DOHH2 (cell line): ENCODE data around the gene ZNF789.
"Not testable (repeated sequence)": the region's sequence is repeated elsewhere in the genome, so short reads cannot be mapped to it uniquely, and the experiment has no call there.

ENCODE experiments used
- H3F3A ChIP-seq: fragments of 200-600 bp; sonication (generic), shearing (Covaris generic); 2 replicates; pipeline ENCODE4 v1.6.0; 2016; ENCODE audit warnings: antibody characterized with exemption, mild to moderate bottlenecking; ENCODE audit not compliant: control insufficient read depth, insufficient read depth
- H3K27ac ChIP-seq: fragments of 200-600 bp; sonication (generic); 2 replicates; pipeline ENCODE4 v1.5.1; 2014; ENCODE audit warnings: low read depth, mild to moderate bottlenecking, low read length, moderate library complexity
- H3K27me3 ChIP-seq: fragments of 200-600 bp; sonication (generic); 2 replicates; pipeline ENCODE4 v1.6.1; 2014; ENCODE audit warnings: mild to moderate bottlenecking, low read length, mixed read lengths; ENCODE audit not compliant: control insufficient read depth
- H3K36me3 ChIP-seq: fragments of 200-600 bp; sonication (generic); 2 replicates; pipeline ENCODE4 v1.6.1; 2014; ENCODE audit warnings: mild to moderate bottlenecking, low read length, moderate library complexity, mixed read lengths; ENCODE audit not compliant: control insufficient read depth
- H3K4me1 ChIP-seq: fragments of 200-600 bp; sonication (generic); 2 replicates; pipeline ENCODE4 v1.6.1; 2014; ENCODE audit warnings: mild to moderate bottlenecking, low read length, mixed read lengths; ENCODE audit not compliant: control insufficient read depth
- H3K4me2 ChIP-seq: fragments of 200-600 bp; sonication (generic); 2 replicates; pipeline ENCODE4 v1.6.0; 2014; ENCODE audit warnings: mild to moderate bottlenecking, low read length, moderate library complexity
- H3K4me3 ChIP-seq: fragments of 200-600 bp; sonication (generic); 2 replicates; pipeline ENCODE4 v1.5.1; 2014; ENCODE audit warnings: mild to moderate bottlenecking, low read length, mixed read lengths
- H3K79me2 ChIP-seq: fragments of 200-600 bp; sonication (generic); 2 replicates; pipeline ENCODE4 v1.6.1; 2014; ENCODE audit warnings: mild to moderate bottlenecking, low read length, mixed read lengths; ENCODE audit not compliant: control insufficient read depth
- H3K9me2 ChIP-seq: fragments of 200-600 bp; sonication (generic); replicated peaks from 2 replicates; pipeline ENCODE4 v1.6.1; 2014; ENCODE audit warnings: mild to moderate bottlenecking, low read length, mixed read lengths; ENCODE audit not compliant: control insufficient read depth
- H3K9me3 ChIP-seq: fragments of 200-600 bp; sonication (generic); 2 replicates; pipeline ENCODE4 v1.6.1; 2014; ENCODE audit warnings: antibody characterized with exemption, low read length, mixed read lengths; ENCODE audit not compliant: control insufficient read depth, insufficient read depth
- H4K20me1 ChIP-seq: fragments of 200-600 bp; sonication (generic); 2 replicates; pipeline ENCODE4 v1.6.0; 2014; ENCODE audit warnings: low read depth, mild to moderate bottlenecking, antibody characterized with exemption, low read length, moderate library complexity; ENCODE audit not compliant: control insufficient read depth, insufficient read depth
- EZH2phosphoT487 ChIP-seq: fragments of 200-600 bp; sonication (generic); IDR thresholded peaks from 2 replicates; pipeline ENCODE4 v1.6.1; 2017; ENCODE audit warnings: borderline replicate concordance, mild to moderate bottlenecking, antibody characterized with exemption, low read length, moderate library complexity, mixed read lengths
- TF ChIP-seq, protein P1 (sequence below): fragments of 200-600 bp; sonication (generic); IDR thresholded peaks from one replicate; pipeline ENCODE4 v1.5.1; 2014; ENCODE audit warnings: antibody characterized with exemption, mild to moderate bottlenecking, low read depth, low read length; ENCODE audit not compliant: poor library complexity, severe bottlenecking

The ZNF789 gene

DNA sequence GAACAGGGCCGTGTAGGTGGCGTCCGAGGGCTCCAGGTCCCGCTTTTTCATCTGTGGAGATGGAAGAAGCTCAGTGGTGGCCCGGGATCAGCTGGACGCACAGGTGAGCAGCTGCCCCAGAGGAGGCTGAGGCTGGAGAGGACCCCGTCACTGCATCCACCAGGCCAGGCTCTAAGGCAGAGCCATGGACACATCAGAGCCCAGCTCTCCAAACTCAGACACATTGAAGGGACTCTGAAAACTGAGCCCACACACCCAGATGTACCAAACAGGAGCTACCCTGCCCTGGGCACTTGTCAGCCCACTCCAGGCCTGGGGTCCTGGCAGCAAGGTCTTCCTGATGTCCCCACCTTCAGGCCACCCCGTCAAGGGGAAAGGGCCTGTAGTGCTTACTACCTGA, 42.9 kb upstream of the ZNF789 start:
- Histone ChIP-seq H3K4me3 (no peak overlapping the region), H3K27ac (no peak overlapping the region), H3K36me3 (peaks cover 63% of the 10 kb centered on the region), H3K4me2 (no peak overlapping the region), H3F3A (no peaks in the 10 kb centered on the region), H3K9me3 (no peaks in the 10 kb centered on the region), H3K27me3 (no peaks in the 10 kb centered on the region), H3K9me2 (no peaks in the 10 kb centered on the region), H3K79me2 (0 out of 2 replicates have a peak, but pooled peaks cover 2% of the 10 kb centered on the region), H3K4me1 (no peaks in the 10 kb centered on the region), H4K20me1 (0 out of 2 replicates have a peak, but pooled peaks cover 3% of the 10 kb centered on the region)
- TF ChIP-seq EZH2phosphoT487 = no peak
- TF ChIP-seq, protein P1, sequence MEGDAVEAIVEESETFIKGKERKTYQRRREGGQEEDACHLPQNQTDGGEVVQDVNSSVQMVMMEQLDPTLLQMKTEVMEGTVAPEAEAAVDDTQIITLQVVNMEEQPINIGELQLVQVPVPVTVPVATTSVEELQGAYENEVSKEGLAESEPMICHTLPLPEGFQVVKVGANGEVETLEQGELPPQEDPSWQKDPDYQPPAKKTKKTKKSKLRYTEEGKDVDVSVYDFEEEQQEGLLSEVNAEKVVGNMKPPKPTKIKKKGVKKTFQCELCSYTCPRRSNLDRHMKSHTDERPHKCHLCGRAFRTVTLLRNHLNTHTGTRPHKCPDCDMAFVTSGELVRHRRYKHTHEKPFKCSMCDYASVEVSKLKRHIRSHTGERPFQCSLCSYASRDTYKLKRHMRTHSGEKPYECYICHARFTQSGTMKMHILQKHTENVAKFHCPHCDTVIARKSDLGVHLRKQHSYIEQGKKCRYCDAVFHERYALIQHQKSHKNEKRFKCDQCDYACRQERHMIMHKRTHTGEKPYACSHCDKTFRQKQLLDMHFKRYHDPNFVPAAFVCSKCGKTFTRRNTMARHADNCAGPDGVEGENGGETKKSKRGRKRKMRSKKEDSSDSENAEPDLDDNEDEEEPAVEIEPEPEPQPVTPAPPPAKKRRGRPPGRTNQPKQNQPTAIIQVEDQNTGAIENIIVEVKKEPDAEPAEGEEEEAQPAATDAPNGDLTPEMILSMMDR = no peak

DNA sequence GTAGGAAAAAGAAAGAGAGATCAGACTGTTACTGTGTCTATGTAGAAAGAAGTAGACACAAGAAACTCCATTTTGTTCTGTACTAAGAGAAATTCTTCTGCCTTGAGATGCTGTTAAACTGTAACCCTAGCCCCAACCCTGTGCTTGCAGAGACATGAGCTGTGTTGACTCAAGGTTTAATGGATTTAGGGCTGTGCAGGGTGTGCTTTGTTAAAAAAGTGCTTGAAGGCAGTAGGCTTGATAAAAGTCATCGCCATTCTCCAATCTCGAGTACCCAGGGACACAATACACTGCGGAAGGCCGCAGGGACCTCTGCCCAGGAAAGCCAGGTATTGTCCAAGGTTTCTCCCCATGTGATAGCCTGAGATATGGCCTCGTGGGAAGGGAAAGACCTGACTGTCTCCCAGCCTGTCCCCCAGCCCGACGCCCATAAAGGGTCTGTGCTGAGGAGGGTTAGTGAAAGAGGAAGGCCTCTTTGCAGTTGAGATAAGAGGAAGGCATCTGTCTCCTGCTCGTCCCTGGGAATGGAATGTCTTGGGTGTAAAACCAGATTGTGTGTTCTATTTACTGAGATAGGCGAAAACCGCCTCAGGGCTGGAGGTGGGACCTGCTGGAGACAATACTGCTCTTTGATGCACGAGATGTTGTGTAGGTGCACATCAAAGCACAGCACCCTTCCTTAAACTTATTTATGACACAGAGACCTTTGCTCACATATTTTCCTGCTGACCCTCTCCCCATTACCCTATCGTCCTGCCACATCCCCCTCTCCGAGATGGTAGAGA, 40.7 kb upstream of the ZNF789 start:
- H4K20me1 ChIP-seq, H3K4me2 ChIP-seq: not testable (repeated sequence)
- peaks cover 59% of the 10 kb centered on the region for H3K36me3 ChIP-seq

DNA sequence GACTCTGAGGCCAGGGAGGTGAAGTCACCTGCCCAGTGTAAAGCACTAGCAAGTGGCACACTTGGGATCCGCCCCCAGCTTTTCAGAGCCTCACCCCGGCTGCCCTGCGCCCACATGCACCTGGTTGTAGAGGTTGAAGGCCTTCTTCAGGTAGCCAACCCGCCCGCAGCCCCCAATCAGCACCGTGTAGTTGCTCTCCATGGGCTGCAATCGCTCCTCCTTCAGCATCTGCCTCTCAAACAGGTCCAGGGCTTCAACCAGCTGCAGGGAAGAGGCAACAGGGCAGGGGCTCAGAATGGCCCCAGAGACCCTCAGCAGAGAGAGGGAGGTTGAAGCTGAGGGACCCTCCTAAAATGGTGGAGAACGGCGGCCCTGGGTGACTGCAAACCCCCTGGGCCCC, 39.5 kb upstream of the ZNF789 start:
- Histone ChIP-seq H3K4me2 (no peak overlapping the region), H3K36me3 (peaks cover 65% of the 10 kb centered on the region)
- no peak for TF ChIP-seq EZH2phosphoT487
- TF ChIP-seq, protein P1 = no peak

More for the DNA sequence above, 40.7 kb upstream of the ZNF789 start:
- H3K27ac ChIP-seq, H3K4me3 ChIP-seq, H3K27me3 ChIP-seq, H3K9me3 ChIP-seq, H3F3A ChIP-seq, H3K4me1 ChIP-seq, H3K9me2 ChIP-seq: not testable (repeated sequence)
- H3K79me2 ChIP-seq = peaks cover 16% of the 10 kb centered on the region

DNA sequence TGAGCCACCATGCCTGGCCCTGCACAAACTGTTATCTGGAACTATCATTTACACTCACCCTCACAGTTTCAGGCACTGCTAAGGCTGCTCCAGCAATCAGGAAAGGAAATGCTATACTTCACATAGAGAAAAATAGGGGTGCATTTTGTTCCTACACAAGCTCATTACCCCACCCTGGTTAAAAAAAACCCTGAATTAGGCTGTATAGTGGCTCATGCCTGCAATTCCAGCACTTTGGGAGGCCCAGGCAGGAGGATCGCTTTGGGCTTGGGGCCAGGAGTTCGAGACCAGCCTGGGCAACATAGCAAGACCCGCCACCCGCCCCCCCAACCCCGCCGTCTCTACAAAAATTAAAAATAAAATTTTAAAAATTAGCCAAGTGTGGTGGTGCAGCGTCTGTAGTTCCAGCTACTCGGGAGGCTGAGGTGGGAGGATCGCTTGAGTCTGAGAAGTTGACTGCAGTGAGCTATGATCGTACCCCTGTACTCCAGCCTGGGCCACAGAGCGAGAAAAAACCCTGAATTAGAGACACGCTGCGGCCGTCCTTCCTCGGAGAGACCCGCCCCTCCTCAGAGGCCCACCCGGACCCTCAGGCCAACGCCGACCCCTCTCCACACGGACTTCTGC, 34.6 kb upstream of the ZNF789 start:
- no peaks in the 10 kb centered on the region for H3K27me3 ChIP-seq
- H3K4me3 ChIP-seq = peak overlapping the region; percentile 91
- peak overlapping the region; percentile 92 for H3K4me2 ChIP-seq
- peaks cover 66% of the 10 kb centered on the region for H3K36me3 ChIP-seq
- H3F3A ChIP-seq = no peaks in the 10 kb centered on the region
- H3K9me3 ChIP-seq = no peaks in the 10 kb centered on the region
- TF ChIP-seq, protein P1 = no peak
- TF ChIP-seq EZH2phosphoT487 = no peak
- peaks cover 14% of the 10 kb centered on the region for H4K20me1 ChIP-seq
- H3K9me2 ChIP-seq = no peaks in the 10 kb centered on the region
- H3K4me1 ChIP-seq = peaks cover 19% of the 10 kb centered on the region
- H3K27ac ChIP-seq = peak overlapping the region; percentile 58
- peaks cover 75% of the 10 kb centered on the region for H3K79me2 ChIP-seq

More for the DNA sequence above, 39.5 kb upstream of the ZNF789 start:
- H3K4me3 ChIP-seq = no peak overlapping the region
- H3K27me3 ChIP-seq = no peaks in the 10 kb centered on the region
- H3F3A ChIP-seq = no peaks in the 10 kb centered on the region
- 0 out of 2 replicates have a peak, but pooled peaks cover 3% of the 10 kb centered on the region for H4K20me1 ChIP-seq
- no peaks in the 10 kb centered on the region for H3K9me2 ChIP-seq
- H3K79me2 ChIP-seq = peaks cover 28% of the 10 kb centered on the region
- H3K9me3 ChIP-seq = no peaks in the 10 kb centered on the region
- peaks cover 9% of the 10 kb centered on the region for H3K4me1 ChIP-seq
- H3K27ac ChIP-seq = no peak overlapping the region
